Kidney tubule cell (primary cell): Measurements from ENCODE around the gene AUNIP.

Source experiments
- DNase-seq: peaks from one replicate; pipeline ENCODE4 v3.0.0-alpha.2; 2018; ENCODE audit warnings: low spot score

Gene AUNIP

GRCh38 chr1:25794325-25794724 is 64.9 kb downstream of the AUNIP start:
- no peak for DNase-seq

DNA sequence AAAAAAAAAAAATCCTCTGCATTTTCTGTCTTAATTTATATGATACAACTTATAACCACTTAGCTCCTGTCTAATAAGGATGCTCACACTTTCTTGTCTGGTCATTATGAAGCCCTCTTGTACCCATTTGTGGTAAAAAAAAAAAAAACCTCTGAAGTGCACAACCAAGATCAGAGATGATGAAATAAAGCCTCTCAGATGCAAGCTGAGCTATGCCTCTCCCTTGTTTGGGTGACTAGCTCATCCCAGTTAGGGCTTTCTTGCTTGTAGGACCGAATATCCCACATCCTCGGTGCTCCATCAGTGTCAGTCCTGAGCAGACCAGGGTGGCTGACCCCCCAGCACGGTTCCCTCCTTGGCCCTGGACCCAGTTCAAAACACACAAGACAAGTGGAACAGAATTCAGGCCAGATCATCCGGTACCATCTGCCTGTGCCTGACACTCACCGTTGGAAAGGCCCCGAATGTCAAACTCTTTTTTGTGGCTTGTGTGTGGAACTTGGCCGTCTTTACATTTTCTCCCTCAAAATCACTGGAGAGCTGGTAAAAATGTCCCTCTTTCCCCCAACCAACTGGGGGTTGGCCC is 65.6 kb downstream of the AUNIP start:
- DNase-seq, result no peak

DNA sequence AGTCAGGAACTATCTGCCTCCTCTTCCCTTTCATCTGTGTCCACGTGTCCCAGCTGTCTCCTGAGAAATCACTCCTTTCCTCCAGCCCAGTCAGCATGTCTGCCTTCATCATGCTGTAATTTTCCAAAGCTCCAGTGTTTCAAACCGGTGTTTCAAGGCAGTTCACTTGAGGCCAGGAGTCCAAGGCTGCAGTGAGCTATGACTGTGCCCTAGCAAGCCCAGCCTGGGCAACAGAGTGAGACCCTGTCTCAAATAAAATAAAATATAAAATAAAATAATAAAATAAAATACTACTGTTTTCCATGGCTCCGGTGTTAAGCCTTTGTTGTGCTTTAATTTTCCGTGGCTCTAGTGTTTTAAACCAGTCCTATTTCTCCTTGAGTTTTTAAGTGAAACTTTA is 67.1 kb downstream of the AUNIP start:
- DNase-seq, result no peak

- DNase-seq, result no peak
Measured at GRCh38 chr1:25790472-25790871, 68.8 kb downstream of the AUNIP start.

DNA sequence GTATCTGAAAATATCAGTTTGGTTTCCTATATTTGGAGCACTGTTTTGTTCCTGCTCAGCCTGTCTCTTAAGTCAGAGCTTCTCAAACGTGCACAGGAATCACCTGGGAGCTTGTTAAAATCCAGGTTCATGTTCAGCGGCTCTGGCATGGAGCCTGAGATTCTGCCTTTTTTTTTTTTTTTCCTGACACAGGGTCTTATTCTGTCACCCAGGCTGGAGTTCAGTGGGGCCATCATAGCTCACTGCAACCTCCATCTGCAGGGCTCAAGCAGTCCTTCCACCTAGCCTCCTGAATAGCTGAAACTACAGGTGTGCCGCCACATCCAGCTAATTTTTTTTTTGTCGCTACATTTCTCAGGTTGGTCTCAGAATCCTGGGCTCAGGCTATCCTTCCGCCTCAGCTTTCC is 71.5 kb downstream of the AUNIP start:
- no peak for DNase-seq

GRCh38 chr1:25786887-25787759 is 72.1 kb downstream of the AUNIP start:
- DNase-seq, result peak; percentile 39

- DNase-seq, result no peak
Measured at GRCh38 chr1:25785333-25786067, 73.8 kb downstream of the AUNIP start.

DNA sequence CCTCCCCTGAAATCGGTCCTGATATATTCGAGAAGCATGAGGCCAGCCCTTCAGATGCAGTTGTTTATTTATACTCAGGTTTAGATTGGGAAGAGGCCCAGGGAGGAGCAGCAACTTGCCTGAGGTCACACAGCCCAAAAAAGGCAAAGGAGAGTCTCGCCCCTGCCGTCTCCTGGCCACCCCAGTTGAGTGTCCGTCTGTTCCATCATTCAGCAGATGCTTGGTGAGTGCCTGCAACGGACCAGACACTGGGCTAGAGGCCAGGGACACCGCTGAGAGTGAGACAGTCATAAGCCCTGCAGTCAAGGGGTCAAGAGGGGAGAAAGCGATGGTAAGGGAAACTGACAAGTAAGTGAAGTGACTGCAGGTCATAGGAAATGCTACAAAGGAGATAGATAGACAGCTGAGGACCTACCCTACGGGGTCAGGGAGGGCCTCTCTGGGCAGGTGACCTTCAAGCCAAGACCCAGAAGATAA is 74.6 kb downstream of the AUNIP start:
- DNase-seq, result no peak
